Activated effector memory CD4-positive, alpha-beta T cell treated with anti-CD3 and anti-CD28 coated beads, Interleukin-2, amount 50 U/mL, for 16 hours (primary cell): ENCODE data around the gene ZBTB7A.

Experiments
- DNase-seq: peaks from one replicate; pipeline ENCODE4 v3.0.0-alpha.2; 2020

ZBTB7A gene

GRCh38 chr19:4093643-4094175, 27.0 kb upstream of the ZBTB7A start:
- DNase-seq, result no peak

GRCh38 chr19:4090356-4091220, 23.9 kb upstream of the ZBTB7A start:
- no peak for DNase-seq

- no peak for DNase-seq
Measured at GRCh38 chr19:4089946-4090345, 23.2 kb upstream of the ZBTB7A start.

- peak; percentile 82 for DNase-seq
Measured at GRCh38 chr19:4089400-4089908, 22.8 kb upstream of the ZBTB7A start.

GRCh38 chr19:4088975-4089374, 22.3 kb upstream of the ZBTB7A start:
- peak; percentile 76 for DNase-seq

- no peak for DNase-seq
Measured at GRCh38 chr19:4087787-4088679, 21.3 kb upstream of the ZBTB7A start.

- no peak for DNase-seq
Measured at GRCh38 chr19:4086411-4086867, 19.7 kb upstream of the ZBTB7A start.

- DNase-seq, result no peak
Measured at GRCh38 chr19:4084547-4084877, 17.8 kb upstream of the ZBTB7A start.

- DNase-seq, result no peak
Measured at GRCh38 chr19:4083677-4084546, 17.2 kb upstream of the ZBTB7A start.

GRCh38 chr19:4082172-4082571, 15.5 kb upstream of the ZBTB7A start:
- DNase-seq, result no peak

GRCh38 chr19:4081441-4082129, 14.9 kb upstream of the ZBTB7A start:
- no peak for DNase-seq

GRCh38 chr19:4080473-4080872, 13.8 kb upstream of the ZBTB7A start:
- no peak for DNase-seq

- peak; percentile 81 for DNase-seq
Measured at GRCh38 chr19:4077800-4078684, 11.3 kb upstream of the ZBTB7A start.

GRCh38 chr19:4077007-4077374, 10.3 kb upstream of the ZBTB7A start:
- DNase-seq, result no peak

GRCh38 chr19:4075373-4075772, 8.7 kb upstream of the ZBTB7A start:
- DNase-seq, result no peak

- no peak for DNase-seq
Measured at GRCh38 chr19:4071610-4072009, 4.9 kb upstream of the ZBTB7A start.

GRCh38 chr19:4069331-4069959, 2.7 kb upstream of the ZBTB7A start:
- peak; percentile 82 for DNase-seq

GRCh38 chr19:4068047-4068966, 1.6 kb upstream of the ZBTB7A start:
- DNase-seq, result no peak

GRCh38 chr19:4067396-4068046, 822 bp upstream of the ZBTB7A start:
- no peak for DNase-seq
